Nephron progenitor cell (in vitro differentiated cells): ENCODE results near the gene CDK2AP2.
"Not testable (repeated sequence)": the region's sequence is repeated elsewhere in the genome, so short reads cannot be mapped to it uniquely, and the experiment has no call there.

ENCODE experiments used
- DNase-seq: peaks from one replicate; pipeline ENCODE4 v3.0.0; 2021
- H3K27ac Mint-ChIP-seq: 2 replicates; pipeline ENCODE4 v1.8.0; 2021; ENCODE audit warnings: mild to moderate bottlenecking, moderate library complexity, mixed read lengths
- H3K27me3 Mint-ChIP-seq: 2 replicates; pipeline ENCODE4 v1.8.0; 2021; ENCODE audit warnings: mild to moderate bottlenecking, low read depth, mixed read lengths; ENCODE audit not compliant: poor library complexity
- H3K36me3 Mint-ChIP-seq: 2 replicates; pipeline ENCODE4 v1.8.0; 2021; ENCODE audit warnings: low read depth, mixed read lengths
- H3K4me1 Mint-ChIP-seq: 2 replicates; pipeline ENCODE4 v1.8.0; 2021; ENCODE audit warnings: mixed read lengths
- H3K4me3 Mint-ChIP-seq: 2 replicates; pipeline ENCODE4 v1.8.0; 2021; ENCODE audit warnings: mild to moderate bottlenecking, moderate library complexity, mixed read lengths
- H3K9me3 Mint-ChIP-seq: 2 replicates; pipeline ENCODE4 v1.8.0; 2021; ENCODE audit warnings: mild to moderate bottlenecking, moderate library complexity, mixed read lengths
- CTCF ChIP-seq: fragments of 200-600 bp; sonication (generic); IDR thresholded peaks from 2 replicates; pipeline ENCODE4 v1.5.0; 2021; ENCODE audit warnings: antibody characterized with exemption

The CDK2AP2 gene

GRCh38 chr11:67490727-67491065, 17.3 kb downstream of the CDK2AP2 start:
- H3K4me3 Mint-ChIP-seq: no peak overlapping the region
- peak overlapping the region; percentile 95 for H3K27ac Mint-ChIP-seq
- peaks cover 19% of the 10 kb centered on the region for H3K36me3 Mint-ChIP-seq
- peaks cover 32% of the 10 kb centered on the region for H3K4me1 Mint-ChIP-seq
- no peak for TF ChIP-seq CTCF
- no peaks in the 10 kb centered on the region for H3K9me3 Mint-ChIP-seq
- no peak for DNase-seq
- H3K27me3 Mint-ChIP-seq: peaks cover 4% of the 10 kb centered on the region

DNA sequence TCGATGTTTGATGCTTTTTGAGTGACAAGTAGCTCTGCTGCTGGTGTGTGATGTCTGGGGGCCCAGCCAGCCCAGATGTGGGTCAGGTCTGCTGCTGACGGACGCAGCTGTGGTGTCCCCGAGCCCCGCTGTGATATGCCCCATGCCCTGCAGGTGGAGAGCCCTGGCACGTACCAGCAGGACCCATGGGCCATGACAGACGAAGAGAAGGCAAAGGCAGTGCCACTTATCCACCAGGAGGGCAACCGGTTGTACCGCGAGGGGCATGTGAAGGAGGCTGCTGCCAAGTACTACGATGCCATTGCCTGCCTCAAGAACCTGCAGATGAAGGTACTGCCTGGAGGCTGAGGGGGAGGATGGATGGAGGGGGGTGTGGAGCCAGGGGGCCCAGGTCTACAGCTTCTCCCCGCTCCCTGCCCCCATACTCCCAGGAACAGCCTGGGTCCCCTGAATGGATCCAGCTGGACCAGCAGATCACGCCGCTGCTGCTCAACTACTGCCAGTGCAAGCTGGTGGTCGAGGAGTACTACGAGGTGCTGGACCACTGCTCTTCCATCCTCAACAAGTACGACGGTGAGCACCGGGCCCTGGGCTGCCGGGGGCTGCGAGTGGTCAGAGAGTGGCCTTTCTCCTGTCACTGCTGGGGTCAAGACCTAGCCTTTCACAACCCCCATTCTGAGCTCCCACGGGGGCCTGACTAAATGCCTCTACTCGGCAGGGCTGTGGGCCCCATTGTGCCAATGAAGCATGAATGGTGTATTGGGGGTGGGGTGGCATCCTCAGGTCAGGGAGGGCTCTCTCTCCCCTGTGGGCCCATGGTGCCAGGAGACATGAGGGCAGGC, 17.9 kb downstream of the CDK2AP2 start:
- Mint-ChIP-seq H3K9me3 (no peaks in the 10 kb centered on the region), H3K36me3 (peaks cover 19% of the 10 kb centered on the region), H3K27ac (peak overlapping the region; percentile 82), H3K27me3 (peaks cover 4% of the 10 kb centered on the region), H3K4me1 (peaks cover 35% of the 10 kb centered on the region), H3K4me3 (no peak overlapping the region)
- DNase-seq: no peak
- TF ChIP-seq CTCF: no peak

GRCh38 chr11:67489203-67489884, 18.6 kb downstream of the CDK2AP2 start:
- Mint-ChIP-seq H3K4me3 (no peak overlapping the region), H3K36me3 (peaks cover 19% of the 10 kb centered on the region), H3K9me3 (no peaks in the 10 kb centered on the region), H3K27me3 (peaks cover 4% of the 10 kb centered on the region), H3K27ac (peak overlapping the region; percentile 82), H3K4me1 (peaks cover 43% of the 10 kb centered on the region)
- TF ChIP-seq CTCF: no peak
- no peak for DNase-seq

DNA sequence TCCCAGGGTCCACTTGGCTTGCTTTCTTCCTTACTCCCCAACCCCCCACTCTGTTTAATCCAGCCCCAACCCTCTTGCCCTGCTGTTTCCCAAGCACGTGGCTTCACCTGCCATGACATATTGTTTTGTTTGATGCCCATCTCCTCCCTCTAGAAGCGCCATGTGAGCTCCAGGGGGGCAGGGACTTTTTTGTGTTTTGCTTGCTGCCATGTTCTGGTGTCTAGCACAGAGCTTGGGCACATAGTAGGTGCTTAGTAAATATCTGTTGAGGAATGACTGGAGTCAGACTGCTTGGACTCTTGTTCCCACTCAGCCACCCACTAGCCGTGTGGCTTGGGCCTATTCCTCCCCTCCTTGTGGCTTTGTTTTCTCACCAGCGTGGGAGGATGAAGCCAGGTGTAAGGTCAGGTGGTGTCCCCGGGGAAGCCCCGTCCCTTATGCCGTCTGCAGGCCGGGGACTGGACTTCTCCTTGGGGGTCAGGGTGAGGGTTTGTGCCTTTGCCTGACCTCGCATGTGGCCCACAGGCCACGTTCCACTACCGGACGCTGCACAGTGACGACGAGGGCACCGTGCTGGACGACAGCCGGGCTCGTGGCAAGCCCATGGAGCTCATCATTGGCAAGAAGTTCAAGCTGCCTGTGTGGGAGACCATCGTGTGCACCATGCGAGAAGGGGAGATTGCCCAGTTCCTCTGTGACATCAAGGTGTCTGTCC, 21.3 kb downstream of the CDK2AP2 start:
- no peak overlapping the region for H3K27ac Mint-ChIP-seq
- peaks cover 19% of the 10 kb centered on the region for H3K36me3 Mint-ChIP-seq
- peaks cover 4% of the 10 kb centered on the region for H3K9me3 Mint-ChIP-seq
- peaks cover 64% of the 10 kb centered on the region for H3K4me1 Mint-ChIP-seq
- no peak for TF ChIP-seq CTCF
- H3K4me3 Mint-ChIP-seq: no peak overlapping the region
- no peak for DNase-seq
- H3K27me3 Mint-ChIP-seq: peaks cover 13% of the 10 kb centered on the region

DNA sequence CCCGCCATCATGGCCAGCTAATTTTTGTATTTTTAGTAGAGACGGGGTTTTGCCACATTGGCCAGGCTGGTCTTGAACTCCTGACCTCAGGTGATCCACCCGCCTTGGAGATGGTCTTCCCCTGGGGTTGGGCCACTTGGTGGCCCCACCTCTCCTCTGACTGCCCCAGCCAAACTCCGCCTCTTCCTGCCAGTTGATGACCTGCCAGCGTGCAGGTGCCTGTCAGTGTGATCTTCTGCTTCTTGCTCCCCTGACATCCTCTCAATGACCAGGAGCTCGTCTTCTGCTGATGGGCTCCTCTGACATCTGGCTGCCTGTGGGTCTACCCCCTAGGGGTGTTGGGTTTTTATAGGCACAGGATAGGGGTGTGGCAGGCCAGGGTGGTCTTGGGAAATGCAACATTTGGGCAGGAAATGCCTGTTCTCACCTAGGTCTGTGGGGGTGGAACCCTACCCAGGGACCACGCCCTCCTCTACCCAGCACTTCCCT, 22.0 kb downstream of the CDK2AP2 start:
- Mint-ChIP-seq H3K4me3 (peak overlapping the region; percentile 40), H3K27me3 (peaks cover 13% of the 10 kb centered on the region), H3K36me3 (peaks cover 19% of the 10 kb centered on the region), H3K4me1 (peaks cover 57% of the 10 kb centered on the region)
- not testable (repeated sequence) for H3K27ac Mint-ChIP-seq, DNase-seq, H3K9me3 Mint-ChIP-seq

GRCh38 chr11:67484847-67485311, 23.1 kb downstream of the CDK2AP2 start:
- DNase-seq: no peak
- H3K27ac Mint-ChIP-seq: no peak overlapping the region
- H3K36me3 Mint-ChIP-seq: peaks cover 19% of the 10 kb centered on the region
- peak overlapping the region; percentile 86 for H3K4me3 Mint-ChIP-seq
- peaks cover 15% of the 10 kb centered on the region for H3K27me3 Mint-ChIP-seq
- peaks cover 54% of the 10 kb centered on the region for H3K4me1 Mint-ChIP-seq
- no peak for TF ChIP-seq CTCF
- H3K9me3 Mint-ChIP-seq: peaks cover 5% of the 10 kb centered on the region
